Umbilical cord (tissue), 2 donors: ENCODE results near the gene PPP2R2D. TPM values are rescaled to one million over a fixed set of nuclear protein-coding genes. Genes with fewer than 3 reads are reported as not detected.

Experiments used
- DNase-seq: peaks from one replicate; pipeline ENCODE4 v3.0.0-alpha.2; 2015; ENCODE audit warnings: low spot score
- total RNA-seq: library from RNA; depleted of rRNA; stranded (reverse); fragments of >200 nt; gene quantifications from one replicate; pipeline ENCODE4 v1.2.3, GENCODE V29; 2014; ENCODE audit warnings: low replicate concordance; ENCODE audit not compliant: insufficient read depth

The PPP2R2D gene
- total RNA-seq, 1 donor from 2014 or later = 18.3 TPM

GRCh38 chr10:131928248-131929095 is 27.7 kb downstream of the PPP2R2D start:
- DNase-seq = no peak

- no peak for DNase-seq
Observed at GRCh38 chr10:131929122-131929845, 28.5 kb downstream of the PPP2R2D start.

- DNase-seq = no peak
Observed at GRCh38 chr10:131930150-131930549, 29.3 kb downstream of the PPP2R2D start.

GRCh38 chr10:131930586-131931330 is 29.9 kb downstream of the PPP2R2D start:
- no peak for DNase-seq

GRCh38 chr10:131931981-131932380 is 31.2 kb downstream of the PPP2R2D start:
- no peak for DNase-seq

- no peak for DNase-seq
Observed at GRCh38 chr10:131933016-131933695, 32.3 kb downstream of the PPP2R2D start.

- DNase-seq = no peak
Observed at GRCh38 chr10:131933696-131934086, 32.9 kb downstream of the PPP2R2D start.

- no peak for DNase-seq
Observed at GRCh38 chr10:131934769-131935168, 34.0 kb downstream of the PPP2R2D start.

- DNase-seq = no peak
Observed at GRCh38 chr10:131935260-131935659, 34.5 kb downstream of the PPP2R2D start.

GRCh38 chr10:131936294-131936693 is 35.5 kb downstream of the PPP2R2D start:
- no peak for DNase-seq

GRCh38 chr10:131936736-131937135 is 35.9 kb downstream of the PPP2R2D start:
- no peak for DNase-seq

- no peak for DNase-seq
Observed at GRCh38 chr10:131937836-131938235, 37.0 kb downstream of the PPP2R2D start.

- no peak for DNase-seq
Observed at GRCh38 chr10:131938681-131939080, 37.9 kb downstream of the PPP2R2D start.

- no peak for DNase-seq
Observed at GRCh38 chr10:131942455-131942854, 41.6 kb downstream of the PPP2R2D start.

- DNase-seq = no peak
Observed at GRCh38 chr10:131943021-131943814, 42.4 kb downstream of the PPP2R2D start.

GRCh38 chr10:131944412-131944811 is 43.6 kb downstream of the PPP2R2D start:
- no peak for DNase-seq

- no peak for DNase-seq
Observed at GRCh38 chr10:131944976-131945695, 44.3 kb downstream of the PPP2R2D start.

- DNase-seq = no peak
Observed at GRCh38 chr10:131946321-131946751, 45.5 kb downstream of the PPP2R2D start.

GRCh38 chr10:131946880-131947279 is 46.1 kb downstream of the PPP2R2D start:
- no peak for DNase-seq
